HG03108 (cell line): Measurements from ENCODE around the gene INSIG1.
A peak's percentile ranks its signal among the peaks of the same experiment; 100 is the strongest.

Experiments used
- ATAC-seq: cut with Tn5 transposase; IDR thresholded peaks from one replicate; pipeline ENCODE4 v1.9.1; 2021; ENCODE audit warnings: moderate library complexity; ENCODE audit not compliant: unreplicated experiment

The INSIG1 gene

DNA sequence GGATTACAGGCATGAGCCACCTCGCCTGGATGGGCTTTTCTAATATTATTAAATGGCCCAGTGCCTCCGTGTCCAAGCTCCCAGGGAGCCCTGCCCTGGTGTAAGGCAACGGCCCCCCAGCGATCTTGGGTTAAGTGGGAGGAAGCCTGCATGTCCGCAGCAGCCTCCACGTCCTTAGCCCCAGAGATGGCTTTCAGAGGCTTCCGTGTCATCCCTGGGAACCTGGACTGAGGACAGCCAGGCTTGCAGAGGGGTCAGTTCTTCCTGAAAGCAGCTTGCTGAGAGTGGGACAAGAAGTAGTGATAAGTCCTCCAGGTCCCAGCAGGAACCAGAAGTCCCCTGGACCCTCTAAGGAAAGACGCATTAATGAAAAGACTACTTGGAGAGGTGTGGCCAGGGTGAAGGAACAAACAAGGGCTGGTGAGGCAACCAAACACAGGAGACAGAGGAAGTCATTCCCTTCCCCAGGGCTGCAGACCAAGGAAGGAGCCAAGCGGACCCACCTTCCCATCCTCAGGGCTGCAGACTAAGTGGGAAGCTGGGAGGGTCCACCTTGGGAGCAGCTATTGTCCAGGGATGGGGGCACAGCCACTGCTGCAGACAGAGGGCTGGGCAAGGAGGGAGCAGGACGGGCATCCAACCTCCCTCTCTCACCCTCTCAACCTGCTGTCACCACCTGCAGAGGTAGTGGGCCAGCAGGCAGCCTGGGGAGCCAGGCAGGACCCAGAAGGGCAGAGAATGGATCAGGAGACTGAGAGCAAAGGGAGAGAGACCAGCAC lies 13.0 kb upstream of the INSIG1 start:
- no peak for ATAC-seq

DNA sequence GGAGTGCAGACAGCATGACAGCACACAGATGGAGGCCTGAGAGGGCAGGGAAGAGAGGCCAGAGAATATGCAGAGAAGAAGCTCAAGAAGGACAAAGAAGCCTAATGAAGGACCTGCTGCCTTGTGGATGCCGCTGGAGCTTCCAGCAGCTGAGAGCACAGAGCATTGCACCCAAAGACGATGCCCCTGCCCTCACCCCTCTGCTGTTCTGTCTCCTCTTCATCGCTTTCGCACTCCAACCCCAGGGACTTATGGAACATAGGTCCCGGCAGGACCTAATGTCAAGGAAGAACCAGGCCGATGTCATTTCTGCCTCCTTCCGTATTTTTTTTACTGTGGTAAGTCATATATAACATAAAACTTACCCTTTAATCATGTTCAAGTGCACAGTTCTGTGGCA lies 12.3 kb upstream of the INSIG1 start:
- ATAC-seq, result no peak

DNA sequence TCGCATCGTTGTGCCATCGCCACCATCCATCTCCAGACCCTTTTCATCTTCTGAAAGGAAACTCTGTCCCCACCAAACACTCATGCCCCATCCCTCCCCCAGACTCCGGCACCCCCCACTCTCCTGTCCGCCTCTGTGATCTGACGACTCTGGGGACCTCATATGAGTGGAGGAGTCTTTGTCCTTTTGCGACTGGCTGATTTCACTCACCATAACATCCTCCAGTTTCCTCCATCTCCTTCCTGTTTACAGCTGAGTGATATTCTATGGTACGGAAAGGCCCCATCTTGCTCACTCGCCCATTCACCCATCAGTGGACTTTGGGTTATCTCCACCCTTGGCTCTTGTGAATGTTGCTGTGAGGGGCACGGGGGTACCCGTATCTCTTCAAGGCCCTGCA lies 11.8 kb upstream of the INSIG1 start:
- ATAC-seq, result no peak

DNA sequence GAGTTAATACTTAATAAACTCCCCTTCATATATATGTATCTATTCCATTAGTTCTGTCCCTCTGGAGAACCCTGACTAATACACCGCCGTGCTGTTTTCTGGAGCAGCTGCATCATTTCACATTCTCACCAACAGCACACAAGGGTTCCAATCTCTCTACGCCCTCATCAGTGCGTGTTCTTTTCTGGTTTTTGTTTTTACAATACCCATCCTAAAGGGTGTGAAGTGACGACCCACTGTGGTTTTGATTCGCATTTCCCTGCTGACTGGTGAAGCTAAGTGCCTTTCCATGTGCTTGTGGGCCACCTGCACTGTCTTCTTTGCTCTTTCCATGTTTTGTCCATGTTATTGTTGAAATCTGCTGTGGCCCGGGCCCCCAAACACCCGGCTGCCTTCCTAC lies 11.0 kb upstream of the INSIG1 start:
- ATAC-seq, result no peak

DNA sequence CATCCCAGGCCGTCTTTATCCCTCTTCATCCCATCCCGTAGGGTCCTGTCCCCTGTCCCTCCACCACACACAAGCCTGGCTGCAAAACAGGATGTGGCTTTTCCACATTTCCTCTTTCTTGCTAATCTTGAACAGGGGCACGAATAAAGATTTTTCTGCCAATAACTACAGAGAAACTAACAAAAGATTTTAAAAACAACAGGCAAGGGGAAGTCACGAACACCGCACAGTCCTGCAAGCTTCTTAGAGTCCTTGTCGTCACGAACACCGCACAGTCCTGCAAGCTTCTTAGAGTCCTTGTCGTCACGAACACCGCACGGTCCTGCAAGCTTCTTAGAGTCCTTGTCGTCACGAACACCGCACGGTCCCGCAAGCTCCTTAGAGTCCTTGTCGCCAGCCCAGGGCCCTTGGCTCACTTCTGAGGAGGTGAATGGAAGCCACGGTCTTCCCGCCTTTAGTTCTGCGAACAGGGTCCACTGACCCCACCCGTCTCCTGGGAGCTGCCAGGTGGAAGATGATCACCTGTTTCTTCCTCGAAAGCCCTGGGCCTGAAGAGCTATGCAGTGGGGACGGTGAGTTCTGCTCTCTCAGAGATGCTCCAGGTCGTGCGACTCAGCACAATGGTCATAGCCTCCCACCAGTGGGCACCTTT lies 10.3 kb upstream of the INSIG1 start:
- no peak for ATAC-seq

DNA sequence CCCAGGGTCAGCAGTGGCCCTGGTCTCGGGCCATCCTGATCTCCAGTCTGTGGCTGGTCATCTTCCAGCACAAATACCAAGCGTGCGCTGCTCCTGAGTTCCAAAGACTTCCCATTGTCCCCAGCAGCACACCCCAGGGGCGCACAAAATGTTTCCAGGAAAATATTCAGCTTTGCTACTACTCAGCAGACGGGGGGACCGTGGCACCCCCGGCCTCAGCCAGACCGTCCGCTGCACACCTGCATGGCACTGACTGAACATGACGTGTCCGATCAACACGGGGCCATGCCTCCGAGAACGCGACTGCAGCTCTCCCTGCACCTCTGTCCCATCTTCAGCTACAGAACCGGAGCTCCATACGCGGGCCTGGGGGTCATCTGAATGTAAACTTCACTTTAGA lies 9.6 kb upstream of the INSIG1 start:
- ATAC-seq, result no peak

DNA sequence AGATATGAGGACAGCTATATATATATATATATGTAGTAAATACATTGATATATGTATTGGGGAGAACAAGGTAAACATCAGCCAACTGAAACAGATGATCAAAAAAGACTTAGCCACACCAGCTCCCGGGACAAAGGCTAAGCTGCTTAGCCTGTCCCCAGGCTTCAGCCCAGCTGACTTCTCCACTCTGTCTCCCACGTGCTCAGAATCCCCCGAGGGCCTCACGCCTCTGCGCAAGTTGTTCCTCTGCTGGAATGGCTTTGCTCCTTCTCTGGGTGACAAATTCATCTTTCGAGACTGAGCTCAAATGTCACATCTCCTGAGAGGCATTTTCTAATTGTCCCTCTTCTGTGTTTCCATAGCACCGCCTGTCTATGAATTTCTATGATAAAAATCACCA lies 8.6 kb upstream of the INSIG1 start:
- no peak for ATAC-seq

DNA sequence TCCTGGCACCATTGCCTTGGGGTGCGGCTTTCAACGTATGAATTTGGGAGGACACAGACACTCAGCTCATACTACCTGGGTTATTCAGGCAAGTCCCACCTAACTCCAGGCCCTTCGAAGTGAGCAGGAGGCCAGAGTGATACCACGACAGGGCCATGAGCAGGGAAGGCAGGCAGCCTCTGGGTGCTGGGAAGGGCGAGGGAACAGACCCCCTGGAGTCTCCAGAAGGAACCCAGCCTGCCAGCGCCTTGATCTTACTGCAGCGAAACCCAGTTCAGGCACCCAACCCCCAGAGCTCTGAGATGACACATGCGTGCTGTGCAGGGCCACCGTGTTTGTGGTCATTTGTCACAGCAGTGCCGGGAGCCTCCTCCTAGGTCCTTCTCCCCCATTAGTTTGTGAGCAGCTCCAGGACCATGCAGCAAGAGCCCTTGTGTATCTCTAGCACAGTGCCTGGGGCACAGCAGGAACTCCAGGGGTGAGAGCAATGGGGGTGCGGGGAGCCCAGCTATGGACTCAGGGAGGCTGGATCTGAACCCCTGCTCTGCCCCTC lies 7.7 kb upstream of the INSIG1 start:
- ATAC-seq, result no peak

DNA sequence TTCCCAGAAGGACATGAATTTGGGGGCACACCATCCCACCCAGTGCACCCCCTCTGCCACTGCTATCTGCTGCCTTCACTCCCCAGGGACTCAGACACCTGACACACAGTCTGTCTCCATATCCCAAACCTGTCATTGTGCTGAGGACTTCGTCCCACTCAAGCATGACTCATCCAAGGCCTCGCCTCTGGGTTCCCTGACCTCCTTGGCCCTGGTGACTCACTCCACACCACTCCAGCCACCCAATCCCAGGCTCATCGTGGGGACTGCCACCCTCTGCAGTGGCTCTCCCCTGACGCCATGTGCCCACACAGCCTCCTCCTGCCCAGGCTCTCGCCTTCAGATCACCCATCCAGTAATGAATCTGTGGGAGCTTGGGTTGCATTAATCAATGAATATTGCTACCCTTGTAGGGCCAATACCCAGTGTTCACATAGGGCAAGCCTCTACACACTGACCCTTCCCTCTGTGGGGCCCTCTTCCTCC lies 6.6 kb upstream of the INSIG1 start:
- ATAC-seq, result no peak

DNA sequence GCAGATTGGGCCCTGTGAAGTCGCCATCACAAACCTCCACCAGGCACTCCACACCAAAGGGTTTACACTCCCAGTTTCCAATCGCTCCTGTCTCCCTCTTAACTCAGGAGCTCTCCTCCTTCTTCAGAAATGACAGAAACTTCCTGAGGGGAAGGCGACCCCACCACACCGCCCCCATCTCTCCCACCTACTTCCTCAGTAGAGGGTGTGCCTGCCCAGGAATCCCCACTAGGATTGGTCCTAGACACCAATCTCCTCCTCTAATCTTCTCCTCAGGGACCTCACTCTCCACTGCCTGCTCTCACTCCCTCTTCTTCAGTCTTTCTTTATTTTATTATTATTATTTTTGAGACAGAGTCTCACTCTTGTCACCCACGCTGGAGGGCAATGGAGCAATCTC lies 5.9 kb upstream of the INSIG1 start:
- ATAC-seq, result no peak

DNA sequence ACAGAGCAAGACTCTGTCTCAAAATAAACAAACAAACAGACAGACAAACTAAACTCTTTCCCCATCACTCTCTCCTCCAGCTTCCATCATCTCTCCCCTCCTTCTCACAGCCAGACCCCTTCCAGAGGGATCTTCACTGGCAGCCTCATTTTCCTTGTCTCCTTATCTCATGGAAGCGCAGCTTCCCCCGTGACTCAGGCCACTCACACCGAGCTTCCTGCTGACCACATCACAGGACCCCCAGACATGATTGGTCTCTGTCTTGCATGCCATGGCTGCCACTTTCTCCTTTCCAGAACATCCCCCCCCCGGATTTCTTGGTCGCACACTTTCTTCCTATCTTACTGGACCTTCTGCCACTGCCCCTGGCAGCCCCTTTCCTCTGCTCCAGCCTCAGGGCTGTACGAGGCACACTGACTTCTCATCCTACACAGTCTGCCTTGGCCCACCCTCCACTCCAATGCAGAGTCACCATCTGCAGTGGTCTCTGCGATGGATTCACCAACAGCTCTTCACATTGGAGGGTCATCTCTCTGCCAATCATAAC lies 4.9 kb upstream of the INSIG1 start:
- no peak for ATAC-seq

DNA sequence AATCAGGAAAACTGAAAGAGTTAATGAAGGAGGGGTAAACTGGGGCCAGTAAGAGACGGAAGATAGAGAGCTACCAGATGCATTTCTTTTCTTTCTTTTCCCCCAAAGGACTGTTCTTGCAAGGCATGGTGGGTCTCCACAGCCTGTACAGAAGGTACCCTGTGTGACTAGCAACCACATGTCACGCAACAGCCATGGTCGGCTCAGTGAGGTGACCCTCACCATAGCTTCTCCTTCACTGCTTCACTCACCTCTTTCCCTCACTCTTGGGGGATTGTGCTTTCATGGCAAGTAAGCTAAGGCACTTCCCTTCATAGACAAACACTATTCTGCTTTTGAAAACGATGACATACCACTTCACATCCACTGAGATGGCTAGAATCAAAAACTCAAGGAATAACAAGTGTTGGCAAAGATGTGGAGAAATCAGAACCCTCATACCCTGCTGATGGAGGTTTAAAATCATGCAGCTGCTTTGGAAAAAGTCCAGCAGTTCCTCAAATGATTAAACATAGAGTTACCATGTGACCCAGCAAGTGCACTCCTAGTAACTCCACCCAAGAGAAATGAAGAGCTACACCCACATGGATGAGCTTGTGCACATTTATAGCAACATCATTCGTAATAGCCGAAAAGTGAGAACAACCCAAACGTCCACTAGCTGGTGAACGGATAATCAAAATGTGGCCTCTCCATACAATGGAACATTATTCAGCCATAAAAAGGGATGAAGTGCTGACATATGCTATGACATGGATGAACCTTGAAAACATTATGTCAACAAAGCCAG lies 3.8 kb upstream of the INSIG1 start:
- ATAC-seq, result no peak

DNA sequence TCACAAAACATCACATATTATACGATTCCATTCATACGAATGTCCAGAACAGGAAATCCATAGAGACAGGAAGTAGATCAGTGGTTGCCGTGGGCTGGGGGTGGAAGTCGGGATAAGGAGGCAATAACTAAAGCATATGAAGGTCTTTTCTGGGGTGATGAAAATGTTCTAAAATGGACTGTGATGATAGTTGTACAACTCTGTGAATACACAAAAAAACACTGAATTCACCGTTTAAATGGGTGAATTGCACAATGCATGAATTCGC lies 3.2 kb upstream of the INSIG1 start:
- ATAC-seq, result no peak

DNA sequence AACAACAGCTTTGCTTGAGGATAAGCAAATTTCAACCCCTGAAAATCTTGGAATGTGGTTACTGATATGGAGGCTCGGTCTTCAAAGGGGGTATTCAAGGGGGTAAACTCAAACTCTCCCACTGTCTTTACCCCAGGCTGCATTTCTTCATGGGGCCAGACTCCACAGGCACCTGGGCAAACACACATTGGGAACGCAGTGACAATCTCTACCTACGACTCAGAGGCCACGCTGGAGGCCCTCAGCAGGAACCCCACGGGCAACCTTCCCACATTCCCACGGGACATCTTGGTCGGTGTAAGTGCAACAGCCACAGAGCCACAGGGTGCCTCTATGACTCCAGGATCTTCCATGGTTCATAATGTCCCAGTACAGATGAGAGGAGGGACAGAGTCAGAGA lies 2.2 kb upstream of the INSIG1 start:
- no peak for ATAC-seq

DNA sequence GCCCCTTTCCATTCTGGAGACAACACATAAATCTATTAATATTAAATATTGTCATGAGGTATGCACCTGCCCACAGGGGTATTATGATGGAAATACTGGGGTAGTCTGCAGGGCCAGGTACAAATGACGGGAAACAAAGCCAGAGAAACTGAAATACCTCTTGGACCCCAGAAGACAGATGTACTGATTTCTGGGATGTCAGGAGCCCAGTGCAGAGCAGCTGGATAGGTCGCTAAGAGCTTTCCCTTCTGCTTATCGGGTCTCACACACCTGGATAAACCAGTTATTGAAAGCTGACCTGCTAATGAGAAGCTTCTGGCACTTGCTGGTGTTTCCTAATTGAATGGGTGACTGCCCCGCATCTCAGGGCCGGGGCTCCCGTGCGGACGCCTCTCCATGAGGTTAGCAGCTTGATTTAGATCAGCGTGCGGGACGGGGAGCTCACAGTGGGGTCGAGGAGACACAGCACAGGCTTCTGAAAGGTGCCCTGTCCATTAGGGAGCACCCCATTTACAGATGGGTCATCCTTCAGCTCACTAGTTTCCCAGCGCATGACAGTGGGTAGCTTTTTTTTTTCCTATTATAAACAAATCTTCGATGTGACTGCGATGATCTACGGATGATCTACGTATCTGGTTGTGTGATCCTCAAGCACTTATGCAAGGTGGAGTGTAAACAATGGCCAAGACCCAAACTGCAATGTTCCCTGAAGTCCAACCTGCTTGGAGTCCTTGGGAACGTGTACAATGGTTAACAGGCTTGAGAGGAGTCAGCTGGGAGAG lies 1.5 kb upstream of the INSIG1 start:
- no peak for ATAC-seq

DNA sequence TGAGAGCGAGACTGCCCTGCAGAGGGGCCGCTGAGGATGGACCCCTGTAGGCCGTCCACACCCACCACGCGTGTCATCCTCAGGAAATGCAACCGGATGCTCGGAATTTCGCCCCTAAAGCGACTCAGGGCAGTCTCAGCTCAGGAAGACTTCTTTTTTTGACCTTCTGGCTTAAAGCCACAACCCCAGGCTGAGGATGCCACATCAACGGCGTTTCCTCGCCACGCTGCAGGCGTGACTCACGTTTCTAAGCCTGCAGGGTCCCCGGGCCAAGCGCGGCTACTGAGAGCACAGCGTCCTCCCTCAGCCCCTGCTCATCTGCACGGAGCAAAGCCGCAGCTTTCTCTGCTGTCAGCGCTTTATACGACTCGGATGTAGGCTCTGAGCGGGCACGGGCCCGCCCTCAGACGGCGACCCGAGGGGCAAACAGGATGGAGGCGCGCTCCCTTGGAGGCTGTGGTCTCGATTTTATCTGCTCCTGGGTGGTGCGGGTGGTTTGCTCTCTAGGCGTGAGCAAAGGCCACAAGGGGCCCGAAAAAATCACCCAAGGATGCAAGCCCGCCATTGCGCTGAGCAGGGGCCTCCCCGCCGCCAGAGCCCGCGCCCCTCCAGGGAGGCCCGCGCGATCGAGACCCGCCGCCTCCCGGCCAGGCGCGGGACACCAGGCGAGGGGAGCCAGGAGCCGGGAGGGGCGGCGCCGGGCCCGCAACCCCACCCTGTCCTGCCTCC lies 726 bp upstream of the INSIG1 start:
- ATAC-seq, result peak; percentile 25

DNA sequence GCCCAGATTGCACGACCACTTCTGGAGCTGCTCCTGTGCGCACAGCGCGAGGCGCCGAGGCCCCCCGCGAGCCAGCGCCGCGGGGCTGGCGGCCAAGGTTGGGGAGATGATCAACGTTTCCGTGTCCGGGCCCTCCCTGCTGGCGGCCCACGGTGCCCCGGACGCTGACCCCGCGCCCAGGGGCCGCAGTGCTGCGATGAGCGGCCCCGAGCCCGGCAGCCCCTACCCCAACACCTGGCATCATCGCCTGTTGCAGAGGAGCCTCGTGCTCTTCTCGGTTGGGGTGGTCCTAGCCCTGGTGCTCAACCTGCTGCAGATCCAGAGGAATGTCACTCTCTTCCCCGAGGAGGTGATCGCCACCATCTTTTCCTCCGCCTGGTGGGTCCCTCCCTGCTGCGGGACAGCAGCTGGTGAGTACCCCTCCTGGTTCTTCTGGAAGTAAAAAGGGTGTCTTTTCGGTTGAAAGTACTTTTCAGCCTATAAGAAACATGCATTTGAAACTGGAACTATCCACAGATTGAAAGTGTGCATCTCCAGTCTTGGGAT lies 683 bp downstream of the INSIG1 start:
- peak; percentile 1 for ATAC-seq

DNA sequence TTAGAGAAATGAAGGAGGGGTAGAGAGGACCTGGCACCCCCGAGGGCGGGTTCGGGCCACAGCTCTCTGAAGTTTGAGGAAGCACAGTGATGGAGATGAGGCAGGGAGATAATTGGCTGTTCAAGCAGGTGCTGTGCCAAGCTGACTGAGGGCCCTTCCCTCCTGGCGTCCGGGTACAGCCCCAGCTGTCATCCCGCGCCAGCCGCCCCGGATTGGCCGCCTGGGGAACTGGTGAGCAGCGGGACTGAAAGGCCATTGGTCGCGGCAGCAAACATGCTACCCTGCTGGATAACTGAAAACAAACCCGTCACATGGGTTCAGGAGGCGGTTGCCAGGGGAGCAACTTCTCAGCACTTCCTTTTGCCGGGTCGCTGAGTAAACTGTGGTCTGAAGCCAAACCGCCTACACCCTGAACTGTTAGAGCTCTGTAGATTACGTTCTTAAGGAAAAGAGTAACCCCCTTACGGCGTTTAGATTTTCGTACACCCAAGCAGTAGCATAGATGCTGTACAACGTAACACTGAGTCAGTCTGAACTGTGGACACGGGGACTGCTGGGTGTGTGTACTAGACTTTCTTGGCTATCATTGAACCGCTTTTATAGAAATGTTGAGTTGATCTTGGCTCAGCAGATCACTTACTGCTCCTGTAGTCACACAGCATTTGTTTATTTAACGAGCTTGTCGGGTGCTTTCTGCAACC lies 1.3 kb downstream of the INSIG1 start:
- ATAC-seq, result peak; percentile 63

DNA sequence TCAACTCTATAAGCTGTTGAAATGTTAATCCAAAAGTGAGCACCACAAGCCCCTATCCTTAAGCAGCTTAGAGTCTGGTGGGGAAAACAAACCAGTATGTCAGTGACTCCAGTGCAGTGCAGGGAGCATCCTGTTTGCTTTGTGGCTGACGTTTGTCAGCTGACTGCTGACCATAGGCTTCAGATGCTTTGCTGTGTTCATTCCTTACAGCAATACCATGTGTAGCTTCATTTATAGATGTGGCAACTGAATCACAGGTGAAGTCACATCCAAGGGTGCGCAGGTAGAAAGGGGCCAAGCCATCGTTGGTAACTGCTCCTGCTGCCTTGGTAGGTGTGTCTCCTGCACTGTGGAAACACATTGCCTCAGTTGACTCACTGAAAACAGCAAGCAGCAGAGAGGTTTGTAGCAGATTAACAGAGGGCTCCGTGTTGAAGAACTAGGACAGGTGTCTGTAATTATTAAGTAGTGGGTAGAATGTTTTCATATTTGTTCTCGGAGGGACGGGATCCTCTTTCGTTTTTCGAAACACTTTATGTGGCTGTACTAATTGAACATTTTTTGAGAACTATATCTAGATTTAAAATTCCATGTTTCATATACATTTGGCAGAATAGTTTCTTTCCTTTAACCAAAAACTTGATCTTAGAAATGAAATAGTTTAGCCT lies 2.0 kb downstream of the INSIG1 start:
- ATAC-seq, result no peak
